HepG2 (cell line): Measurements from ENCODE around the gene FN1. TPM values are rescaled to one million over a fixed set of nuclear protein-coding genes. Genes with fewer than 3 reads are reported as not detected.

Source experiments
- ATAC-seq: fragments of 200-7000 bp; cut with Tn5 transposase; 3 replicates; pipeline ENCODE4 v1.9.1; 2020; ENCODE audit warnings: mild to moderate bottlenecking, moderate library complexity
- BruUV-seq: library from RNA; stranded (reverse); fragments of 400-500 nt; replicated peaks from 2 replicates; lab custom pipeline; 2021; lab: Mats Ljungman, UMichigan
- CTCF ChIA-PET: fragments of 300-600 bp; formaldehyde crosslinking; extraction: SDS; loops from one replicate; lab custom pipeline; 2021; ENCODE audit warnings: low total read pairs, inconsistent platforms, low intra/inter-chr PET ratio; lab: Yijun Ruan, JAX
- POLR2A ChIA-PET: fragments of 350-600 bp; sonication (Branson Sonifier 250); formaldehyde crosslinking; loops from one replicate; lab custom pipeline; 2020; ENCODE audit warnings: antibody characterized with exemption, inconsistent platforms; lab: Yijun Ruan, JAX
- DNase-seq: peaks from one replicate; pipeline ENCODE4 v3.0.0-alpha.2; 2015; ENCODE audit warnings: low spot score
- FAIRE-seq: peaks from 3 replicates; lab custom pipeline; 2011; peaks lifted over from hg19 to GRCh38; lab: Jason Lieb, UNC
- H2AFZ ChIP-seq: one replicate; pipeline ENCODE4 v1.6.1; 2011; ENCODE audit warnings: low read length, inconsistent platforms
- H3K27ac ChIP-seq: fragments of 300-600 bp; 3 replicates; pipeline ENCODE4 v1.8.0; 2011; ENCODE audit warnings: mixed run types, mild to moderate bottlenecking, mixed read lengths, low read length, inconsistent platforms; ENCODE audit not compliant: insufficient read depth; ENCODE audit errors: extremely low read length
- H3K27me3 ChIP-seq, 2 experiments: fragments of 200-600 bp in 1 of 2; 2 replicates in 1 of 2; 3 replicates in 1 of 2; pipeline versions ENCODE4 v1.6.0 to v1.8.0; 2011; ENCODE audit warnings: low read length in 2 of 2, mild to moderate bottlenecking in 2 of 2, moderate library complexity in 2 of 2, inconsistent platforms in 1 of 2; ENCODE audit not compliant: insufficient read depth in 2 of 2, control insufficient read depth in 1 of 2
- H3K36me3 ChIP-seq, 2 experiments: fragments of 200-600 bp in 1 of 2; replicated peaks in 1 of 2; 2 replicates in 1 of 2; 3 replicates in 1 of 2; pipeline versions ENCODE4 v1.5.1 to v1.8.0; 2011; ENCODE audit warnings: low read length in 2 of 2, inconsistent platforms in 1 of 2; ENCODE audit not compliant: insufficient read depth in 2 of 2, control insufficient read depth in 1 of 2
- H3K4me1 ChIP-seq: 2 replicates; pipeline ENCODE4 v1.5.1; 2012; ENCODE audit warnings: low read length, inconsistent platforms; ENCODE audit not compliant: insufficient read depth
- H3K4me2 ChIP-seq: 2 replicates; pipeline ENCODE4 v1.6.0; 2011; ENCODE audit warnings: low read depth, low read length, inconsistent platforms
- H3K4me3 ChIP-seq, 3 experiments: fragments of 200-600 bp in 1 of 3; sonication (generic), shearing (Covaris generic) in 1 of 3; replicated peaks in 1 of 3; 2 replicates each; pipeline ENCODE4 v1.5.1; 2011 to 2016; ENCODE audit warnings: low read length in 3 of 3, inconsistent platforms in 2 of 3, low read depth in 2 of 3, mild to moderate bottlenecking in 2 of 3, control low read depth in 1 of 3, mixed read lengths in 1 of 3; ENCODE audit not compliant: insufficient read depth in 1 of 3
- H3K79me2 ChIP-seq: one replicate; pipeline ENCODE4 v1.6.1; 2011; ENCODE audit warnings: low read length, inconsistent platforms; ENCODE audit not compliant: insufficient read depth
- H3K9ac ChIP-seq: 2 replicates; pipeline ENCODE4 v1.6.0; 2011; ENCODE audit warnings: mild to moderate bottlenecking, low read depth, low read length, inconsistent platforms; ENCODE audit not compliant: insufficient read depth
- H3K9me3 ChIP-seq: 2 replicates; pipeline ENCODE4 v1.5.1; 2012; ENCODE audit warnings: mild to moderate bottlenecking, low read length
- H4K20me1 ChIP-seq: 2 replicates; pipeline ENCODE4 v1.6.0; 2011; ENCODE audit warnings: inconsistent platforms, mild to moderate bottlenecking, low read length, moderate library complexity; ENCODE audit not compliant: insufficient read depth
- AGO2 ChIP-seq: fragments of 200-400 bp; formaldehyde crosslinking; optimal IDR thresholded peaks from 2 replicates; pipeline ENCODE3; 2017; ENCODE audit warnings: mild to moderate bottlenecking, low read depth, low read length, moderate library complexity
- CCDC6 ChIP-seq: sonication (generic); formaldehyde crosslinking; IDR thresholded peaks from 2 replicates; pipeline ENCODE4 v1.8.1; 2022; ENCODE audit warnings: mild to moderate bottlenecking, missing genetic modification reagents, moderate library complexity
- CHCHD3 ChIP-seq: sonication (generic); formaldehyde crosslinking; IDR thresholded peaks from 2 replicates; pipeline ENCODE4 v1.8.0; 2022; ENCODE audit warnings: mild to moderate bottlenecking, missing genetic modification reagents, moderate library complexity
- ERF ChIP-seq: IDR thresholded peaks from 2 replicates; pipeline ENCODE4 v1.6.1; 2018; ENCODE audit warnings: missing biosample characterization, missing genetic modification reagents
- IRF1 ChIP-seq: sonication (generic); formaldehyde crosslinking; IDR thresholded peaks from 2 replicates; pipeline ENCODE4 v1.4.0; 2020; ENCODE audit warnings: low read depth, mild to moderate bottlenecking, missing genetic modification reagents
- JUNB ChIP-seq: sonication (generic); formaldehyde crosslinking; IDR thresholded peaks from 2 replicates; pipeline ENCODE4 v1.8.0; 2022; ENCODE audit warnings: missing genetic modification reagents, mild to moderate bottlenecking, borderline replicate concordance
- MXD4 ChIP-seq: IDR thresholded peaks from 2 replicates; pipeline ENCODE4 v1.6.1; 2016; ENCODE audit warnings: mild to moderate bottlenecking, missing biosample characterization, missing genetic modification reagents
- PAF1 ChIP-seq: IDR thresholded peaks from 2 replicates; pipeline ENCODE4 v1.6.1; 2016; ENCODE audit warnings: missing genetic modification reagents, missing compliant biosample characterization
- POLR2A ChIP-seq, 2 experiments: IDR thresholded peaks; 2 replicates each; pipeline ENCODE4 v1.6.1; 2011; ENCODE audit warnings: low read depth in 2 of 2, low read length in 2 of 2, mild to moderate bottlenecking in 1 of 2, moderate library complexity in 1 of 2; ENCODE audit not compliant: insufficient read depth in 1 of 2
- POLR2AphosphoS5 ChIP-seq: IDR thresholded peaks from 2 replicates; pipeline ENCODE4 v1.6.1; 2012; ENCODE audit warnings: low read depth, low read length
- POLR2G ChIP-seq: fragments of 200-400 bp; formaldehyde crosslinking; IDR thresholded peaks from 2 replicates; pipeline ENCODE4 v1.6.1; 2018; ENCODE audit warnings: mild to moderate bottlenecking, low read depth, low read length, moderate library complexity
- RBFOX2 ChIP-seq: fragments of 200-400 bp; formaldehyde crosslinking; IDR thresholded peaks from 2 replicates; pipeline ENCODE4 v1.6.1; 2017; ENCODE audit warnings: low read depth, mild to moderate bottlenecking, low read length
- RBM22 ChIP-seq: fragments of 200-400 bp; formaldehyde crosslinking; optimal IDR thresholded peaks from 2 replicates; pipeline ENCODE3; 2017; ENCODE audit warnings: mild to moderate bottlenecking, low read length, moderate library complexity
- RFX5 ChIP-seq: IDR thresholded peaks from 2 replicates; pipeline ENCODE4 v1.6.1; 2011; ENCODE audit warnings: low read depth, low read length, improper control_type of control experiment
- SP5 ChIP-seq: IDR thresholded peaks from 2 replicates; pipeline ENCODE4 v1.6.1; 2016; ENCODE audit warnings: low read depth, borderline replicate concordance
- SRF ChIP-seq: IDR thresholded peaks from 2 replicates; pipeline ENCODE4 v1.6.1; 2011; ENCODE audit warnings: mild to moderate bottlenecking, low read depth, low read length, moderate library complexity
- TFE3 ChIP-seq: IDR thresholded peaks from 2 replicates; pipeline ENCODE4 v1.6.1; 2016
- TOE1 ChIP-seq: sonication (generic); formaldehyde crosslinking; IDR thresholded peaks from 2 replicates; pipeline ENCODE4 v1.4.0; 2020; ENCODE audit warnings: mild to moderate bottlenecking, missing genetic modification reagents
- ZNF235 ChIP-seq: sonication (generic); formaldehyde crosslinking; IDR thresholded peaks from 2 replicates; pipeline ENCODE4 v1.8.1; 2023; ENCODE audit warnings: mild to moderate bottlenecking, missing genetic modification reagents, borderline replicate concordance
- ZNF430 ChIP-seq: sonication (generic); formaldehyde crosslinking; IDR thresholded peaks from 2 replicates; pipeline ENCODE4 v1.9.0; 2021; ENCODE audit warnings: mild to moderate bottlenecking, missing genetic modification reagents
- ZNF496 ChIP-seq: sonication (generic); formaldehyde crosslinking; IDR thresholded peaks from 2 replicates; pipeline ENCODE4 v1.8.1; 2023; ENCODE audit warnings: mild to moderate bottlenecking, moderate library complexity, missing genetic modification reagents; ENCODE audit not compliant: insufficient replicate concordance
- ZNF550 ChIP-seq: sonication (generic); formaldehyde crosslinking; IDR thresholded peaks from 2 replicates; pipeline ENCODE4 v1.4.0; 2020; ENCODE audit warnings: mild to moderate bottlenecking, missing genetic modification reagents, borderline replicate concordance
- WGBS: methylation state at CpG from one replicate; pipeline ENCODE4 v1.1.6; 2017; ENCODE audit warnings: low lambda C conversion rate; 5-methylcytosine and 5-hydroxymethylcytosine counted together
- in situ Hi-C: cut with HindIII; loops from 2 replicates; pipeline ENCODE4 v1.10.0; 2017; ENCODE audit warnings: low pct_unique_long_range_greater_than_20kb; ENCODE audit not compliant: extremely low pct_ligation_motif_present
- intact Hi-C: fragments of 100-400 bp; cut with micrococcal nuclease; formaldehyde crosslinking; loops from one replicate; pipeline ENCODE4 v1.10.0; 2022; ENCODE audit not compliant: unreplicated experiment
- polyA plus RNA-seq, 8 experiments: library from polyadenylated mRNA; depleted of rRNA in 3 of 8; stranded (reverse) in 7 of 8; unstranded in 1 of 8; fragments of >200 nt; fragmentation: Illumina TruSeq in 4 of 8; extraction: Trizol in 4 of 8; gene quantifications; 2 replicates each; pipeline versions ENCODE4 v1.2.1 to v1.2.3, GENCODE V29; 2011 to 2016; ENCODE audit warnings: low read depth in 4 of 8, missing spikeins in 1 of 8, mixed read lengths in 1 of 8; ENCODE audit not compliant: insufficient read depth in 1 of 8
- total RNA-seq, 5 experiments: library from RNA; depleted of rRNA; stranded (reverse); fragments of >200 nt; fragmentation: Illumina TruSeq; extraction: Trizol; gene quantifications; 2 replicates each; pipeline ENCODE4 v1.2.3, GENCODE V29; 2016; ENCODE audit warnings: low read depth in 1 of 5
- TF ChIP-seq, protein P1 (sequence below): sonication (generic); formaldehyde crosslinking; IDR thresholded peaks from 2 replicates; pipeline ENCODE4 v1.4.0; 2020; ENCODE audit warnings: mild to moderate bottlenecking, missing genetic modification reagents

FN1 gene
- total and polyA plus RNA-seq, 2 of the 13 experiments (the other 11 are each of a cell fraction or from before 2014, with no cell fraction given) = 1,847 to 6,471 TPM

DNA sequence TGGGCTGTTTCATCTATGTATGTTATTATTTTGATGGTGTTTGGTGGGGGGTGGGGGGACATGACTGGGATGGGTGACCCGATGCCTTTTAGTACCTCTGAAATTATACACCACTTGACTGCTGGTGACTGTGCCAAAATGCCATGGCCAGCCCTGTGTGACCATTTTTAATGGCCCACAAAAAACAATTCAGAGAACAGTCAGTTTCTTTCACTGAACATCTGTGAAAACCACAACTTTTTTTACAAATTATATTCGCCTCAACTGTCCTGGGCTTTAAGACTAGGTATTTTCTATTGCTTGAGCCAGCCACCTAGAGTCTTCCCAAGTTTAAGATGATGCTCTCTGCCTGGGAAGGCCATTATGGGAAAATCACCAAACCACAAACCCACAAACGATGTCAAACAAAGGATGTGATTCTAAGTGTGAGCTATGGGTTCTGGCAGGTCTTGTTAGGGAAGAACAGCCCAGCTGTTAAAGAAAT, 33.9 kb downstream of the FN1 start (continued):
- TF ChIP-seq TOE1 (CRISPR knock-in tag) = no peak
- TF ChIP-seq PAF1 = 0 out of 2 replicates have a peak, but pooled peaks have one; percentile 57
- no peak for TF ChIP-seq ZNF430 (CRISPR knock-in tag)
- TF ChIP-seq JUNB (CRISPR knock-in tag) = no peak

DNA sequence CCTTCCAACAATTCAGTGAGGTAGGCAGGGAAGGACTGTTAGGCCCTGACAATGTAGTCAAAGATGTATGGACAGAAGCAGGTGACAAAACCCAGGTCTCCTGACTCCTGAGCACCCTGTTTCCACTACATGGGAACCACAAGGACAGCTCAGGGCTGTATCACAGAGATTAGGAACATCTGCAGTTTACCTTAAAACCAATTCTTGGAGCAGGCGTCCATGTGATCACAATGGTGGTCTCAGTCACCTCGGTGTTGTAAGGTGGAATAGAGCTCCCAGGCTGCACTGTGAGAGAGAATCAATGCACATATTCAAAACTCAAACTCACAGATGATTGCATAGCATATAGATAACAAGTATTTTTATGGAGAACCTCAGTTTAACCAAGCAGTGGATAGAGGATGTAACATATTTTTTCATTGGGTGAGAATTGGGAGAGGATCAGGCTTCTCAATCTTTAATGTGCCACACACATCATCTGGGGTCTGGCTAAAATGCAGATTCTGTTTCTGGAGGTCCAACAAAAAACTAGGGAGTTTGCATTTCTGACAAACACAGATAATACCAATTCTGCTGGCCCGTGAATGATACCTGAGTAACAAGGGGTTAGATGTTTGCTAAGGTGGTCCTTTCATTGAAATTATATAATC, 36.7 kb downstream of the FN1 start:
- Histone ChIP-seq H3K4me2 (no peak overlapping the region), H3K9me3 (no peaks in the 10 kb centered on the region), H3K79me2 (no peaks in the 10 kb centered on the region), H3K9ac (no peak overlapping the region), H4K20me1 (peaks cover 24% of the 10 kb centered on the region), H2AFZ (no peak overlapping the region), H3K36me3 (peaks cover 34 to 91% of the 10 kb centered on the region in 2 experiments), H3K4me1 (peaks cover 42% of the 10 kb centered on the region), H3K27ac (peak overlapping the region; percentile 12), H3K27me3 (no peaks in the 10 kb centered on the region), H3K4me3 (no peak overlapping the region)
- ChIA-PET CTCF (no interaction called here), POLR2A (interaction anchor here (2.8 kb wide), 1 partner anchor 11 kb away, joined by 12 read pairs; no protein-coding TSS in a partner anchor)
- ATAC-seq (peak; percentile 9), FAIRE-seq (no peak), DNase-seq (no peak)
- no TSS peak for BruUV-seq
- peak; percentile 100 for TF ChIP-seq RBM22
- TF ChIP-seq SP5 = 0 out of 2 replicates have a peak, but pooled peaks have one; percentile 8
- no peak for TF ChIP-seq ZNF235 (CRISPR knock-in tag)
- TF ChIP-seq ZNF496 = no peak
- TF ChIP-seq POLR2G = peak; percentile 59
- no peak for TF ChIP-seq SRF
- TF ChIP-seq RFX5 = no peak
- TF ChIP-seq MXD4 = no peak
- TF ChIP-seq CCDC6 (CRISPR knock-in tag) = 0 out of 2 replicates have a peak, but pooled peaks have one; percentile 27
- TF ChIP-seq POLR2A (IDR thresholded peaks at IDR 0.05; ENCODE audit: insufficient read depth in 1 of 2, low read depth in 2 of 2, low read length in 2 of 2) = peak in 1 of 2 experiments; percentile 28; a peak in 2 of 4 replicates
- no peak for TF ChIP-seq IRF1 (CRISPR knock-in tag)
- peak; percentile 54 for TF ChIP-seq POLR2AphosphoS5
- peak; percentile 70 for TF ChIP-seq AGO2
- TF ChIP-seq, protein P1, sequence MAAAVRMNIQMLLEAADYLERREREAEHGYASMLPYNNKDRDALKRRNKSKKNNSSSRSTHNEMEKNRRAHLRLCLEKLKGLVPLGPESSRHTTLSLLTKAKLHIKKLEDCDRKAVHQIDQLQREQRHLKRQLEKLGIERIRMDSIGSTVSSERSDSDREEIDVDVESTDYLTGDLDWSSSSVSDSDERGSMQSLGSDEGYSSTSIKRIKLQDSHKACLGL (CRISPR knock-in tag) = no peak
- 0 out of 2 replicates have a peak, but pooled peaks have one; percentile 35 for TF ChIP-seq ERF
- peak; percentile 78 for TF ChIP-seq RBFOX2
- no peak for TF ChIP-seq TFE3 (CRISPR knock-in tag)
- TF ChIP-seq ZNF550 (CRISPR knock-in tag) = no peak
- TF ChIP-seq CHCHD3 (CRISPR knock-in tag) = 0 out of 2 replicates have a peak, but pooled peaks have one; percentile 46
- in situ Hi-C loops = no loop called here
- WGBS = 100% methylated on average over 3 of the region's 3 CpGs
- intact Hi-C loops = no loop called here
